OCI-LY7 (cell line): ENCODE measurements around the gene PRKN. TPM values are rescaled to one million over a fixed set of nuclear protein-coding genes. Genes with fewer than 3 reads are reported as not detected.

Source experiments
- BruUV-seq: library from RNA; stranded (reverse); fragments of 400-500 nt; replicated peaks from 2 replicates; lab custom pipeline; 2021; lab: Mats Ljungman, UMichigan
- CTCF ChIA-PET: fragments of 300-600 bp; sonication (Branson Sonifier 250); formaldehyde crosslinking; loops from one replicate; lab custom pipeline; 2022; ENCODE audit warnings: antibody characterized with exemption; ENCODE audit not compliant: unreplicated experiment; lab: Charles Lee
- POLR2A ChIA-PET: fragments of 300-600 bp; sonication (Branson Sonifier 250); formaldehyde crosslinking; loops from one replicate; lab custom pipeline; 2022; ENCODE audit warnings: antibody characterized with exemption; lab: Charles Lee
- DNase-seq: peaks from one replicate; pipeline ENCODE4 v3.0.0-alpha.2; 2015; ENCODE audit warnings: low spot score
- H2AFZ ChIP-seq: fragments of 200-600 bp; sonication (generic), shearing (Covaris generic); 2 replicates; pipeline ENCODE4 v1.6.1; 2014; ENCODE audit warnings: mild to moderate bottlenecking, antibody characterized with exemption, low read length, moderate library complexity
- H3K27ac ChIP-seq: fragments of 200-600 bp; sonication (generic); 2 replicates; pipeline ENCODE4 v1.5.1; 2014; ENCODE audit warnings: mixed run types, low read depth, mild to moderate bottlenecking, moderate library complexity, low read length, inconsistent platforms; ENCODE audit not compliant: poor library complexity, severe bottlenecking
- H3K36me3 ChIP-seq: fragments of 200-600 bp; sonication (generic); 2 replicates; pipeline ENCODE4 v1.6.1; 2014; ENCODE audit warnings: mild to moderate bottlenecking, antibody characterized with exemption, low read length, moderate library complexity, mixed read lengths; ENCODE audit not compliant: insufficient read depth
- H3K4me1 ChIP-seq: fragments of 200-600 bp; sonication (generic); 2 replicates; pipeline ENCODE4 v1.5.1; 2014; ENCODE audit warnings: mild to moderate bottlenecking, low read length; ENCODE audit not compliant: insufficient read depth, poor library complexity, severe bottlenecking
- H3K4me2 ChIP-seq: fragments of 200-600 bp; sonication (generic); 2 replicates; pipeline ENCODE4 v1.6.1; 2014; ENCODE audit warnings: mild to moderate bottlenecking, low read length
- H3K4me3 ChIP-seq: fragments of 200-600 bp; sonication (generic); 2 replicates; pipeline ENCODE4 v1.5.1; 2014; ENCODE audit warnings: mild to moderate bottlenecking, low read depth, low read length; ENCODE audit not compliant: poor library complexity, severe bottlenecking
- H3K79me2 ChIP-seq: fragments of 200-600 bp; sonication (generic); 2 replicates; pipeline ENCODE4 v1.6.1; 2016; ENCODE audit warnings: low read depth, mild to moderate bottlenecking, low read length, moderate library complexity, mixed read lengths; ENCODE audit not compliant: insufficient read depth
- H3K9me2 ChIP-seq: fragments of 200-600 bp; sonication (generic); 2 replicates; pipeline ENCODE4 v1.6.1; 2016; ENCODE audit warnings: mild to moderate bottlenecking, low read length, mixed read lengths; ENCODE audit not compliant: insufficient read depth
- H3K9me3 ChIP-seq: fragments of 200-600 bp; sonication (generic); 2 replicates; pipeline ENCODE4 v1.6.1; 2014; ENCODE audit warnings: mild to moderate bottlenecking, mixed run types, low read length, mixed read lengths
- H4K20me1 ChIP-seq: fragments of 200-600 bp; sonication (generic); 2 replicates; pipeline ENCODE4 v1.6.1; 2014; ENCODE audit warnings: mild to moderate bottlenecking, antibody characterized with exemption, low read length, moderate library complexity, mixed read lengths; ENCODE audit not compliant: insufficient read depth
- CTCF ChIP-seq: fragments of 200-600 bp; sonication (generic); conservative IDR thresholded peaks from 2 replicates; pipeline ENCODE4 v1.5.1; 2014; ENCODE audit warnings: mild to moderate bottlenecking, antibody characterized with exemption, low read length, moderate library complexity, mixed read lengths
- EZH2phosphoT487 ChIP-seq: fragments of 200-600 bp; sonication (generic); IDR thresholded peaks from 2 replicates; pipeline ENCODE4 v1.6.1; 2018; ENCODE audit warnings: low read depth, borderline replicate concordance, mild to moderate bottlenecking, mixed run types, antibody characterized with exemption, low read length, moderate library complexity, mixed read lengths
- intact Hi-C: fragments of 100-400 bp; cut with micrococcal nuclease; formaldehyde crosslinking; loops from one replicate; pipeline ENCODE4 v1.10.0; 2022; ENCODE audit not compliant: unreplicated experiment
- total RNA-seq, 2 experiments: library from RNA; depleted of rRNA in 1 of 2; stranded (reverse); fragments of >200 nt in 1 of 2; shearing (Covaris generic) in 1 of 2; gene quantifications; 2 replicates each; pipeline ENCODE4 v1.2.3, GENCODE V29; 2014 to 2022

Gene PRKN
- total RNA-seq, 2 experiments from 2014 or later = 1.3 to 2.0 TPM

DNA sequence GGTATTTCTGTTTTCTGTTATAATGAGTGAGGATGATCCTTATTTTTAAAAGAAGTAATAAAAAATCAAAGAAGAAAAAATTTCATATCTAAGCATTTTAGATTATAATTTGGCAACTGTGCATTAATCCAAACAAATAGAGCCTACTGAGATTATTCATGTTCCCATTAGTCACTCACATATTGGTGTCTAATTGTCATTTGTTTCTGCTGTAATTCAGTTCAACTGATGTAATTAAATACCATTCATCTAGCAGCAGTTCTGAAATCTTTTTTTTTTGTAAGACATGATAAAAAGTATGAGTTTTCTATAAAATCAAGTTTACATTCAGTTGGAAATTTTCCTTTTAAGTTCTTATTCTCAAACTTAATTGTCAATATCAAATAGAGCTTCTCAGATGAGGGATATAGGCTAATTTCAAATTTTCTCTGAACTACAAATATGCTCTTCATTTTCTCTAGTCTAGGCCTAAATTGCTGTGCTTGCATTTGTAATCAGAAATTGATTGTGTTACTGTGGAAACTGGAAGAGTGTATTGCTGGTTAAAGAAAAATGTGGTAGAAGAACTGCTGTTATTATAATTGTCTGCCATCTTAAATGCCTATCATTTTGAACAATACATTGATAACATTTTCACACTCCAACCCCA, 23.8 kb upstream of the PRKN start:
- POLR2A ChIA-PET = no interaction called here
- Histone ChIP-seq H3K4me2 (no peak overlapping the region), H3K27ac (no peak overlapping the region), H4K20me1 (no peaks in the 10 kb centered on the region), H3K79me2 (no peaks in the 10 kb centered on the region), H3K4me3 (no peak overlapping the region), H2AFZ (no peak overlapping the region), H3K9me3 (no peaks in the 10 kb centered on the region), H3K36me3 (no peaks in the 10 kb centered on the region), H3K9me2 (no peaks in the 10 kb centered on the region), H3K4me1 (no peaks in the 10 kb centered on the region)
- intact Hi-C loops = no loop called here
- no TSS peak for BruUV-seq
- TF ChIP-seq CTCF = no peak
- no peak for TF ChIP-seq EZH2phosphoT487
- CTCF ChIA-PET = no interaction called here
- DNase-seq = no peak

- Histone ChIP-seq H3K36me3 (no peaks in the 10 kb centered on the region), H3K9me2 (no peaks in the 10 kb centered on the region), H3K27ac (no peak overlapping the region), H4K20me1 (no peaks in the 10 kb centered on the region), H3K4me1 (no peaks in the 10 kb centered on the region), H3K79me2 (no peaks in the 10 kb centered on the region), H2AFZ (no peak overlapping the region), H3K9me3 (no peaks in the 10 kb centered on the region), H3K4me3 (no peak overlapping the region), H3K4me2 (no peak overlapping the region)
- intact Hi-C loops = no loop called here
- TF ChIP-seq EZH2phosphoT487 (no peak), CTCF (no peak)
- no TSS peak for BruUV-seq
- no peak for DNase-seq
- ChIA-PET CTCF (no interaction called here), POLR2A (no interaction called here)
Observed at GRCh38 chr6:162750776-162751175, 23.2 kb upstream of the PRKN start.

- no peak for TF ChIP-seq EZH2phosphoT487
- peak; percentile 51; the same call in 1 of the 2 replicates for TF ChIP-seq CTCF
- Histone ChIP-seq H3K36me3 (no peaks in the 10 kb centered on the region), H3K4me1 (no peaks in the 10 kb centered on the region), H3K9me2 (no peaks in the 10 kb centered on the region), H2AFZ (no peak overlapping the region), H3K9me3 (no peaks in the 10 kb centered on the region), H3K79me2 (no peaks in the 10 kb centered on the region), H4K20me1 (no peaks in the 10 kb centered on the region), H3K4me3 (no peak overlapping the region), H3K4me2 (no peak overlapping the region), H3K27ac (no peak overlapping the region)
- intact Hi-C loops = no loop called here
- CTCF ChIA-PET = no interaction called here
- POLR2A ChIA-PET = no interaction called here
- BruUV-seq = no TSS peak
- DNase-seq = peak; percentile 3
Observed at GRCh38 chr6:162736961-162737360, 9.4 kb upstream of the PRKN start.
